Thymus (tissue), 11 donors: ENCODE measurements around the gene PEAK1. TPM values are rescaled to one million over a fixed set of nuclear protein-coding genes. Genes with fewer than 3 reads are reported as not detected.
A peak's percentile ranks its signal among the peaks of the same experiment; 100 is the strongest.

Source experiments
- DNase-seq, 9 donors: peaks; one replicate each; pipeline ENCODE4 v3.0.0-alpha.2; 2013; ENCODE audit warnings: low spot score in 9 of 9, low read depth in 6 of 9, missing footprints in 1 of 9
- H3K27ac ChIP-seq, 2 donors: one replicate each; pipeline ENCODE4 v1.5.1; 2013; ENCODE audit warnings: control low read depth in 1 of 2, low read depth in 1 of 2, low read length in 1 of 2, mild to moderate bottlenecking in 1 of 2, moderate library complexity in 1 of 2
- H3K27me3 ChIP-seq, 2 donors: one replicate each; pipeline ENCODE4 v1.5.1; 2013; ENCODE audit warnings: low read length in 1 of 2; ENCODE audit not compliant: control insufficient read depth in 2 of 2, insufficient read depth in 1 of 2
- H3K36me3 ChIP-seq, 2 donors: one replicate each; pipeline ENCODE4 v1.5.1; 2013; ENCODE audit warnings: low read length in 1 of 2, mild to moderate bottlenecking in 1 of 2, moderate library complexity in 1 of 2; ENCODE audit not compliant: control insufficient read depth in 2 of 2, insufficient read depth in 2 of 2
- H3K4me1 ChIP-seq, 2 donors: one replicate each; pipeline ENCODE4 v1.5.1; 2013; ENCODE audit warnings: low read length in 2 of 2; ENCODE audit not compliant: control insufficient read depth in 2 of 2, insufficient read depth in 2 of 2
- H3K4me3 ChIP-seq, 2 donors: one replicate each; pipeline ENCODE4 v1.5.1; 2013; ENCODE audit warnings: low read length in 2 of 2, control low read depth in 1 of 2, mild to moderate bottlenecking in 1 of 2
- H3K9me3 ChIP-seq, 2 donors: one replicate each; pipeline ENCODE4 v1.5.1; 2013; ENCODE audit warnings: low read length in 1 of 2, mild to moderate bottlenecking in 1 of 2; ENCODE audit not compliant: control insufficient read depth in 2 of 2, insufficient read depth in 1 of 2
- WGBS: extraction: QIAGEN DNeasy Blood & Tissue Kit; methylation state at CpG from one replicate; pipeline ENCODE4 v1.1.7; 2013; 5-methylcytosine and 5-hydroxymethylcytosine counted together
- polyA plus RNA-seq: library from polyadenylated mRNA; stranded (reverse); fragments of 200-250 nt; gene quantifications from one replicate; pipeline ENCODE4 v1.2.3, GENCODE V29; 2013
- total RNA-seq: library from RNA; stranded (reverse); fragments of 120-200 nt; gene quantifications from one replicate; pipeline ENCODE4 v1.2.4, GENCODE V29; 2013
- donor health status: healthy.

The PEAK1 gene
- total and polyA plus RNA-seq, 2 donors, result 4.7 to 7.8 TPM

GRCh38 chr15:77144492-77145070 is 275.3 kb downstream of the PEAK1 start:
- no peak for DNase-seq
- no peaks in the 10 kb centered on the region for H3K4me1 ChIP-seq
- 95% methylated on average over 4 of the region's 4 CpGs for WGBS

GRCh38 chr15:77144026-77144425 is 275.9 kb downstream of the PEAK1 start:
- peak overlapping the region in 1 of 2 donors; percentile 2 for H3K27ac ChIP-seq
- H3K4me3 ChIP-seq, result no peak overlapping the region
- H3K4me1 ChIP-seq, result no peaks in the 10 kb centered on the region
- over 99% methylated on average over 2 of the region's 2 CpGs for WGBS
- no peaks in the 10 kb centered on the region for H3K36me3 ChIP-seq
- DNase-seq, result no peak
- H3K9me3 ChIP-seq, result peaks cover 0 to 4% of the 10 kb centered on the region in 2 donors
- H3K27me3 ChIP-seq, result no peaks in the 10 kb centered on the region

More at GRCh38 chr15:77144492-77145070, 275.3 kb downstream of the PEAK1 start:
- Histone ChIP-seq H3K27me3 (no peaks in the 10 kb centered on the region), H3K9me3 (peaks cover 0 to 4% of the 10 kb centered on the region in 2 donors), H3K4me3 (no peak overlapping the region), H3K36me3 (no peaks in the 10 kb centered on the region), H3K27ac (no peak overlapping the region)

GRCh38 chr15:77143616-77144015 is 276.3 kb downstream of the PEAK1 start:
- no peak for DNase-seq
- Histone ChIP-seq H3K27ac (no peak overlapping the region), H3K36me3 (no peaks in the 10 kb centered on the region), H3K27me3 (no peaks in the 10 kb centered on the region), H3K4me1 (no peaks in the 10 kb centered on the region), H3K4me3 (no peak overlapping the region), H3K9me3 (peaks cover 0 to 4% of the 10 kb centered on the region in 2 donors)

- peaks cover 0 to 4% of the 10 kb centered on the region in 2 donors for H3K9me3 ChIP-seq
- no peak overlapping the region for H3K4me3 ChIP-seq
- DNase-seq, result no peak
- H3K4me1 ChIP-seq, result no peaks in the 10 kb centered on the region
- no peaks in the 10 kb centered on the region for H3K27me3 ChIP-seq
- H3K36me3 ChIP-seq, result no peaks in the 10 kb centered on the region
- 95% methylated on average over 7 of the region's 7 CpGs for WGBS
- no peak overlapping the region for H3K27ac ChIP-seq
These were observed 276.7 kb downstream of the PEAK1 start for GRCh38 chr15:77143191-77143590.

GRCh38 chr15:77140220-77140619 is 279.7 kb downstream of the PEAK1 start:
- Histone ChIP-seq H3K27ac (no peak overlapping the region), H3K9me3 (peaks cover 0 to 4% of the 10 kb centered on the region in 2 donors), H3K4me1 (no peaks in the 10 kb centered on the region), H3K4me3 (no peak overlapping the region), H3K27me3 (no peaks in the 10 kb centered on the region), H3K36me3 (no peaks in the 10 kb centered on the region)
- DNase-seq, result no peak
- WGBS, result 96% methylated on average over 1 of the region's 1 CpG

- Histone ChIP-seq H3K27ac (no peak overlapping the region), H3K27me3 (no peaks in the 10 kb centered on the region), H3K4me1 (no peaks in the 10 kb centered on the region), H3K4me3 (no peak overlapping the region), H3K9me3 (peaks cover 0 to 4% of the 10 kb centered on the region in 2 donors), H3K36me3 (no peaks in the 10 kb centered on the region)
- no peak for DNase-seq
- over 99% methylated on average over 2 of the region's 2 CpGs for WGBS
These were observed 280.6 kb downstream of the PEAK1 start for GRCh38 chr15:77139312-77139711.

GRCh38 chr15:77138167-77138522 is 281.8 kb downstream of the PEAK1 start:
- Histone ChIP-seq H3K27ac (no peak overlapping the region), H3K9me3 (peaks cover 0 to 4% of the 10 kb centered on the region in 2 donors), H3K27me3 (no peaks in the 10 kb centered on the region), H3K4me3 (no peak overlapping the region), H3K4me1 (no peaks in the 10 kb centered on the region), H3K36me3 (no peaks in the 10 kb centered on the region)
- no peak for DNase-seq
- WGBS, result over 99% methylated on average over 2 of the region's 2 CpGs

GRCh38 chr15:77135181-77135580 is 284.7 kb downstream of the PEAK1 start:
- H3K27me3 ChIP-seq, result no peaks in the 10 kb centered on the region
- 95% methylated on average over 4 of the region's 4 CpGs for WGBS
- H3K4me1 ChIP-seq, result no peaks in the 10 kb centered on the region
- H3K4me3 ChIP-seq, result no peak overlapping the region
- H3K36me3 ChIP-seq, result no peaks in the 10 kb centered on the region
- no peaks in the 10 kb centered on the region for H3K9me3 ChIP-seq
- no peak for DNase-seq
- no peak overlapping the region for H3K27ac ChIP-seq

GRCh38 chr15:77130315-77130930 is 289.5 kb downstream of the PEAK1 start:
- Histone ChIP-seq H3K27ac (no peak overlapping the region), H3K36me3 (no peaks in the 10 kb centered on the region), H3K4me3 (no peak overlapping the region), H3K4me1 (no peaks in the 10 kb centered on the region), H3K9me3 (no peaks in the 10 kb centered on the region), H3K27me3 (no peaks in the 10 kb centered on the region)
- DNase-seq, result no peak
- 96% methylated on average over 1 of the region's 1 CpG for WGBS
